SK-N-SH treated with all-trans-retinoic acid at 6 μM for 48 hours (cell line): ENCODE results near the gene IMPA2.

Experiments used
- ARNTL ChIP-seq: fragments of 450-650 bp; formaldehyde crosslinking; IDR thresholded peaks from 2 replicates; pipeline ENCODE4 v1.5.0; 2020; ENCODE audit warnings: low read depth, mild to moderate bottlenecking, moderate library complexity, borderline replicate concordance
- CSDC2 ChIP-seq: fragments of 250-450 bp; sonication (Bioruptor Pico); IDR thresholded peaks from 2 replicates; pipeline ENCODE4 v1.5.0; 2020; ENCODE audit warnings: mild to moderate bottlenecking, moderate library complexity
- PPARA ChIP-seq: fragments of 250-450 bp; sonication (Bioruptor Pico); IDR thresholded peaks from 2 replicates; pipeline ENCODE4 v1.5.0; 2020; ENCODE audit warnings: mild to moderate bottlenecking, borderline replicate concordance
- TF ChIP-seq, protein P1 (sequence below): fragments of 250-450 bp; sonication (Bioruptor Pico); IDR thresholded peaks from 2 replicates; pipeline ENCODE4 v1.8.0; 2020; ENCODE audit warnings: mild to moderate bottlenecking, moderate library complexity, borderline replicate concordance

DNA sequence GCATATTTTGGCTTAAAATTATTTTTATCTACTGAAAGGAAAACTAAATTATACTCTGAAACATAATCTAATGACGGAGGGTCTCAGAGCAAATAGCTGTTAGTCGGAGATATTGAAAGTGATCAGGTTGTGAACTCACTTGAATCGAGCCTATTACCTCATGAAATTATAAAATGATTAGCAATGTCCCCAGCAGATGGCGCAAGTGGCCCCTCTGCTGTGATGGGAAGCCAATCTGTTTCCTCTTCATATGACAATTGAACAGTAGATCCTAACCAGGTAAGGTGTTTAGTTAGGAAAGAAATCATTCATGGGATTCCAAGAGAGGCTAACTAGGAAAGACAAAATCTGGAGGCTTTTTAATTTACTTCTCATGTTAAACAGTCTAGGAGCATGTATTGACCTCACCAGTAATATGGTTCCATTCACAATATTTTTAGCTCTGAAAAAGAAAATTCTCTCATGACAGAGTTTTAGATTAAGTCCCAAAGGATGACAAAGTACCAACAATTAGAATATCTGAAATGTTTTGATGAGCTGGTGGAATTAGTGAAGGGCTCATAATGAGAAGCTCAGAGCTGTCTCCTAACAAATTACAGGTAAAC lies 43.3 kb upstream of the IMPA2 start:
- no peak for TF ChIP-seq CSDC2 (CRISPR knock-in tag)
- no peak for TF ChIP-seq PPARA (CRISPR knock-in tag)
- TF ChIP-seq ARNTL (CRISPR knock-in tag), result no peak
- TF ChIP-seq, protein P1, sequence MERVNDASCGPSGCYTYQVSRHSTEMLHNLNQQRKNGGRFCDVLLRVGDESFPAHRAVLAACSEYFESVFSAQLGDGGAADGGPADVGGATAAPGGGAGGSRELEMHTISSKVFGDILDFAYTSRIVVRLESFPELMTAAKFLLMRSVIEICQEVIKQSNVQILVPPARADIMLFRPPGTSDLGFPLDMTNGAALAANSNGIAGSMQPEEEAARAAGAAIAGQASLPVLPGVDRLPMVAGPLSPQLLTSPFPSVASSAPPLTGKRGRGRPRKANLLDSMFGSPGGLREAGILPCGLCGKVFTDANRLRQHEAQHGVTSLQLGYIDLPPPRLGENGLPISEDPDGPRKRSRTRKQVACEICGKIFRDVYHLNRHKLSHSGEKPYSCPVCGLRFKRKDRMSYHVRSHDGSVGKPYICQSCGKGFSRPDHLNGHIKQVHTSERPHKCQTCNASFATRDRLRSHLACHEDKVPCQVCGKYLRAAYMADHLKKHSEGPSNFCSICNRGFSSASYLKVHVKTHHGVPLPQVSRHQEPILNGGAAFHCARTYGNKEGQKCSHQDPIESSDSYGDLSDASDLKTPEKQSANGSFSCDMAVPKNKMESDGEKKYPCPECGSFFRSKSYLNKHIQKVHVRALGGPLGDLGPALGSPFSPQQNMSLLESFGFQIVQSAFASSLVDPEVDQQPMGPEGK, result no peak
